Brain microvascular endothelial cell (primary cell): Measurements from ENCODE around the gene CYB561D1.

Experiments
- DNase-seq: peaks from one replicate; pipeline ENCODE4 v3.0.0-alpha.2; 2020
- H3K27ac ChIP-seq: fragments of 250-450 bp; sonication (Bioruptor Pico); 2 replicates; pipeline ENCODE4 v1.5.1; 2020; ENCODE audit warnings: mild to moderate bottlenecking, moderate library complexity
- H3K27me3 ChIP-seq: fragments of 250-450 bp; sonication (Bioruptor Pico); replicated peaks from 2 replicates; pipeline ENCODE4 v1.5.1; 2020; ENCODE audit warnings: mild to moderate bottlenecking
- H3K36me3 ChIP-seq: fragments of 250-450 bp; sonication (Bioruptor Pico); replicated peaks from 2 replicates; pipeline ENCODE4 v1.5.1; 2020; ENCODE audit warnings: mild to moderate bottlenecking
- H3K4me3 ChIP-seq: 2 replicates; pipeline ENCODE4 v1.5.1; 2011; ENCODE audit warnings: low read depth, mild to moderate bottlenecking, control low read depth, low read length, moderate library complexity
- CTCF ChIP-seq: IDR thresholded peaks from 2 replicates; pipeline ENCODE4 v1.5.1; 2011; ENCODE audit warnings: low read depth, mild to moderate bottlenecking, moderate library complexity, low read length, control low read depth, inconsistent platforms; ENCODE audit errors: missing control alignments
- in situ Hi-C: cut with HindIII; loops from 2 replicates; pipeline ENCODE4 v1.10.0; 2017; ENCODE audit warnings: low sequenced_read_pairs, low pct_ligation_motif_present

The CYB561D1 gene

DNA sequence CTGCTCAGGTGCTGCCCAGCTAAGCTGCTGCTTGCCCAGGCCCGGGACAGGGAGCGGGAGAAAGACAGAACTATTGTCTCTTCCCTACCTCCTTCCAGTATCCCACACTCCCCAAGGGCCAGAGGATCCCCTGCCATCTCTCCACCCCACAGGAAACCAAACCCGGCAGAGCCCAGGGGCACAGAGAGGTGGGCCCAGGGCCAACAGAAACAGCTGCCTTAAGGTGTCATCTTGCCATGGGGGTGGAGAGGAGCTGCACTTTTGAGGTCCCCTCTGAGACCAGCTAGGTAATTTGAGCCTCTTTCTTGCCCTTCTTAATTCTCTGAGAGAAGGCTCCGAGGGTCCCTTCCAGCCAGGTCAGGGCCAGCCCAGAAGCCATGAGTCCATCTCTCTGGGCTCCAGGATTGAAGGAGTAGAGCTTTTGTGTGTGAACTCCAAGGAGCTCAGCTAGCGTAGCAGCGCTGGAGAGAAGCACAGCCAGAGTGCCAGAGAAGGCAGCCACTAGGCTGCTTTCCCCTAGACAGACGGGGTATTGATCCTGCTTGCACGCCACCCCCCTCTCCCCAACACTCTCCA is 36.1 kb downstream of the CYB561D1 start:
- TF ChIP-seq CTCF: no peak
- in situ Hi-C loops: no loop called here
- Histone ChIP-seq H3K4me3 (no peak overlapping the region), H3K27me3 (peaks cover 5% of the 10 kb centered on the region), H3K36me3 (no peaks in the 10 kb centered on the region), H3K27ac (no peak overlapping the region)
- DNase-seq: no peak

GRCh38 chr1:109530457-109531087 is 36.7 kb downstream of the CYB561D1 start:
- H3K36me3 ChIP-seq: no peaks in the 10 kb centered on the region

DNA sequence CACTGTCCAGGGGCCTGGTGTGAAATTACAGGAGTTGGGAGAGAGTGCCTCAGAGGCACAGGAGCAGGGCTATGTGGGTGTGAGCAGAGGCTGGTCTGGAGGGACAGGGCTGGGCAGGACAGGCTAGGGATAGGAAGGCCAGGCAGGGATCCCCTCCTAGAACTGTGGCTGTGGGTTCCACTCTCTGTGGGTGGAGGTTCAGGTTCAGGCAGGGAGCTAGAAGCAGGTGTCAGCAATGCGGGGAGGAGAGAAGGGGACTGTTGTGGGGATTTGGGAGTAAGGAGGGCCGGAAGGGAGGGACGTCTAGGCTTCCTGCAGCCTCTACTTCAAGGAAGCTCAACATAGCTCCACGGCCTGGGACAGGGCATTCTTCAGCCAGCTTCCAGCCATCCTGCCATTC is 37.5 kb downstream of the CYB561D1 start:
- in situ Hi-C loops: no loop called here
- H3K4me3 ChIP-seq: no peak overlapping the region
- no peak for TF ChIP-seq CTCF

More at GRCh38 chr1:109530457-109531087, 36.7 kb downstream of the CYB561D1 start:
- no peak for DNase-seq
- in situ Hi-C loops: no loop called here
- Histone ChIP-seq H3K4me3 (no peak overlapping the region), H3K27ac (no peak overlapping the region), H3K27me3 (peaks cover 5% of the 10 kb centered on the region)
- no peak for TF ChIP-seq CTCF

DNA sequence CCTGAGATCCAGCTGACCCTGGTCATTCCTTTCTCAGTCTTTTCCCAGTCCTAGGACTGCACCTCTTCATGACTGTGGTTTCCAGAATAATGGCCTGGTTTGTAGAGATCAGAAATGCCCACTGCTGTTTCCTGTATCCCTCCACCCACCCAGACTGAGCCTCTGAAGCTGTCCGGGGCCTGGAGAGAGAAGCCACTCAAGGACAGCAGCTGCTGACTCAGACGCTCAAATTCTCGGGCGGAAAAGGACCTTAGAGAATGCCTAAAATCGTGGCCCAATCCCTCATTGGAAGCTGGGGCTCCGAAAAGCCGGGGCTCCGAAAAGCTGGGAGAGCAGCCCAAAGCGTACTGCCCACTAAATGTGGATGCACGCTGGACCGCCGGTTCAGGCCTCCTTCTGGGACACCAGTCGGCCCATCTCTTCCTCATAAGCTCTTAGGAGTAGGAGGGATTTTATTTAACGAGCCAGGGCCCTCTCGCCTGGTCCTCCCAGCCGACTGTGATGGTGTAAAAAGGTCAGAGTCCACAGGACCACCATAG is 38.0 kb downstream of the CYB561D1 start:
- H3K36me3 ChIP-seq: no peaks in the 10 kb centered on the region
- H3K27ac ChIP-seq: no peak overlapping the region
- no peak for TF ChIP-seq CTCF
- in situ Hi-C loops: no loop called here
- no peak for DNase-seq
- H3K4me3 ChIP-seq: no peak overlapping the region
- H3K27me3 ChIP-seq: peaks cover 3% of the 10 kb centered on the region

More for the DNA sequence above, 37.5 kb downstream of the CYB561D1 start:
- DNase-seq: no peak
- H3K27me3 ChIP-seq: peaks cover 5% of the 10 kb centered on the region
- H3K27ac ChIP-seq: no peak overlapping the region
- no peaks in the 10 kb centered on the region for H3K36me3 ChIP-seq

DNA sequence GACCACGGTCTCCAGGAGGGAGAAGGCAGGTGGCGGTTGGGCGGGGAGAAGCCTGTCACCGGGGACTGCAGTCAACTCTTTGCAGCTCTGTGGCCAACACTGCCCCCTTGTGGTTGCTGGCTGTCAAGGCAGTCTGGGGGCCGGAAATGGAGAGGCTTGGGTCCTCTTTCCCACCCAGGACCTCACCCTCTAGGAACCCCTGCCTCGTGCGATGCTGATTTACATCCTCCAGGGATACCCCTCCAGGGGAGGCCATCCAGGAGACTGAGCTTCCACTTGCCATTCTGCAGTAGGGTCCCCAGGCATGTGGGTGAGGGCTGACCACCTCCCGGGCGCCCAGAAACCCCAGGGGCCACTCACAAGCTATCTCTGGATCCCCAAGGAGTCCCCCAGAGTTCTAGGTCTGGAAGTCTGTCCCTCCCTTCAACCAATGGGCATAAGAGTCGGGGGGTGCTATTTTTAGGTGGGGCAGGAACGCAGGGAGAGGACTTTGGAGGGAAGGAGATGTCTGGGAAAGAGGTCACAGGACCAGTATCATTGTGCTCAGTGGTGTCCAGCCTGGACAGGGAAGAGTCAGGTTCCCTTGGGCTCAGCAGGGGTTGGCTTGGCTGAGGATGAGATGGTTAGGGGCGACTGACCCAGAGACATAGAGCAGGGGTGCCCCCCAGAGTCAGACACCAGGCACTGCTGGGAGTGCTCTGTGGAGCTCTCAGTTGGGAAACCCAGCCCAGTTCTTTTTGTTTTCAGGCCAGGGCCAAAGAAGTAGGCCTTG is 38.7 kb downstream of the CYB561D1 start:
- peak; percentile 66 for DNase-seq
- Histone ChIP-seq H3K27ac (no peak overlapping the region), H3K4me3 (peak overlapping the region; percentile 32), H3K36me3 (no peaks in the 10 kb centered on the region), H3K27me3 (no peaks in the 10 kb centered on the region)
- peak; percentile 98 for TF ChIP-seq CTCF
- in situ Hi-C loops: no loop called here
